PC-3 (cell line): ENCODE data around the gene UBE4B.

ENCODE experiments used
- CTCF ChIP-seq: fragments of 300-600 bp; sonication (generic); conservative IDR thresholded peaks from 2 replicates; pipeline ENCODE4 v1.5.1; 2017; ENCODE audit warnings: antibody characterized with exemption, low read depth, mild to moderate bottlenecking, low read length
- EZH2 ChIP-seq: fragments of 300-600 bp; sonication (generic); IDR thresholded peaks from one replicate; pipeline ENCODE4 v1.6.1; 2017; ENCODE audit warnings: antibody characterized with exemption, mild to moderate bottlenecking, low read length; ENCODE audit not compliant: unreplicated experiment
- EZH2phosphoT487 ChIP-seq: fragments of 300-600 bp; sonication (generic); IDR thresholded peaks from 2 replicates; pipeline ENCODE4 v1.6.1; 2018; ENCODE audit warnings: mild to moderate bottlenecking, antibody characterized with exemption, low read length, borderline replicate concordance

GRCh38 chr1:10056599-10056987 lies 23.8 kb downstream of the UBE4B start:
- no peak for TF ChIP-seq CTCF
- TF ChIP-seq EZH2phosphoT487, result no peak
- TF ChIP-seq EZH2, result no peak
